MM.1S (cell line): Measurements from ENCODE around the gene IFI6.

Experiments
- EZH2phosphoT487 ChIP-seq: fragments of 300-600 bp; sonication (generic); IDR thresholded peaks from 2 replicates; pipeline ENCODE4 v1.6.1; 2018; ENCODE audit warnings: antibody characterized with exemption, low read length
- TF ChIP-seq, protein P1 (sequence below): fragments of 300-600 bp; sonication (generic); IDR thresholded peaks from 2 replicates; pipeline ENCODE4 v1.5.1; 2016; ENCODE audit warnings: antibody characterized with exemption, low read length, mixed read lengths

DNA sequence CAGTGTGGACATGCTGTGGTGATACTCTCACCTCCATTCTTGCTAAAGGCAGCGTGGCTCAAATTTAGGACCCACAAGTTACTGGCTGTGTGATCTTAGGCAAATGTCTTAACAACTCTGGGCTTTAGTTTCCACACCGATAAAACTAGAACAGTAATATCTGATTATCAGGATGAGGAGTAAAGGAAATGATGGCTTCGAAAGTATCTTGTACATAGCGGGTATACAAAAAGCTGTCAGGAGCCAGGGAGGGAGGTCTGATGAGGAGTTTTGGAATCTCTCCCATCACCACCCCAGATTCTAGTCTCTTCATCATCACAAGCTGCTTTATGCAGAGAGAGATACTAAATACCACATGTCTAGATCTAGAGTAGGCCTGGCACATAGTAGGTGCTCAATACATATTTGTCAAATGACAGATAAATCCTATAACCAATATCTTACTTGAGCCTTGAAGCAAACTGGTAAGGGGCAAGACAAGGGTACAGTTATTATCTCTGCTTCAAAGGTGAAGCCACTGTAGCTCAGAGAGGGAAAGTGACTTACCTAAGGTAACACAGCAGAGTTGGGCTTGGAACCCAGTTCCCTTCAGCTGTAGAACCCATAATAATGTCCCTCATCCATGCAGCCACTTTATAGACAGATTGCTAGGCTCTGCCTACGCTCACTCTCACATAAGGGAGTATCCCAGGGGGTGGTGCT lies 27.5 kb downstream of the IFI6 start:
- TF ChIP-seq, protein P1, sequence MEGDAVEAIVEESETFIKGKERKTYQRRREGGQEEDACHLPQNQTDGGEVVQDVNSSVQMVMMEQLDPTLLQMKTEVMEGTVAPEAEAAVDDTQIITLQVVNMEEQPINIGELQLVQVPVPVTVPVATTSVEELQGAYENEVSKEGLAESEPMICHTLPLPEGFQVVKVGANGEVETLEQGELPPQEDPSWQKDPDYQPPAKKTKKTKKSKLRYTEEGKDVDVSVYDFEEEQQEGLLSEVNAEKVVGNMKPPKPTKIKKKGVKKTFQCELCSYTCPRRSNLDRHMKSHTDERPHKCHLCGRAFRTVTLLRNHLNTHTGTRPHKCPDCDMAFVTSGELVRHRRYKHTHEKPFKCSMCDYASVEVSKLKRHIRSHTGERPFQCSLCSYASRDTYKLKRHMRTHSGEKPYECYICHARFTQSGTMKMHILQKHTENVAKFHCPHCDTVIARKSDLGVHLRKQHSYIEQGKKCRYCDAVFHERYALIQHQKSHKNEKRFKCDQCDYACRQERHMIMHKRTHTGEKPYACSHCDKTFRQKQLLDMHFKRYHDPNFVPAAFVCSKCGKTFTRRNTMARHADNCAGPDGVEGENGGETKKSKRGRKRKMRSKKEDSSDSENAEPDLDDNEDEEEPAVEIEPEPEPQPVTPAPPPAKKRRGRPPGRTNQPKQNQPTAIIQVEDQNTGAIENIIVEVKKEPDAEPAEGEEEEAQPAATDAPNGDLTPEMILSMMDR: no peak
- TF ChIP-seq EZH2phosphoT487: no peak
